Esophagus squamous epithelium (tissue), 4 donors: ENCODE results near the gene EDC3.

ENCODE experiments used
- CTCF ChIP-seq, 6 experiments: fragments of 450-650 bp in 4 of 6; fragments of 200-600 bp in 2 of 6; sonication (generic) in 2 of 6; IDR thresholded peaks; one replicate each; pipeline ENCODE4 v1.5.1; 2016 to 2019; ENCODE audit warnings: antibody characterized with exemption in 6 of 6, mild to moderate bottlenecking in 4 of 6, moderate library complexity in 4 of 6
- POLR2A ChIP-seq, 4 donors: fragments of 450-650 bp; IDR thresholded peaks; one replicate each; pipeline ENCODE4 v1.6.1; 2017; ENCODE audit warnings: antibody characterized with exemption in 4 of 4, mild to moderate bottlenecking in 4 of 4, moderate library complexity in 3 of 4

- TF ChIP-seq CTCF (IDR thresholded peaks at IDR 0.05) = no peak
- no peak for TF ChIP-seq POLR2A (IDR thresholded peaks at IDR 0.05)
These were observed 91.8 kb downstream of the EDC3 start for GRCh38 chr15:74603789-74604705.
